HS-5 (cell line): Measurements from ENCODE around the gene MED13.
"Not testable (repeated sequence)": the region's sequence is repeated elsewhere in the genome, so short reads cannot be mapped to it uniquely, and the experiment has no call there.

ENCODE experiments used
- DNase-seq: peaks from one replicate; pipeline ENCODE4 v3.0.0-alpha.2; 2012; ENCODE audit warnings: low read depth

The MED13 gene

DNA sequence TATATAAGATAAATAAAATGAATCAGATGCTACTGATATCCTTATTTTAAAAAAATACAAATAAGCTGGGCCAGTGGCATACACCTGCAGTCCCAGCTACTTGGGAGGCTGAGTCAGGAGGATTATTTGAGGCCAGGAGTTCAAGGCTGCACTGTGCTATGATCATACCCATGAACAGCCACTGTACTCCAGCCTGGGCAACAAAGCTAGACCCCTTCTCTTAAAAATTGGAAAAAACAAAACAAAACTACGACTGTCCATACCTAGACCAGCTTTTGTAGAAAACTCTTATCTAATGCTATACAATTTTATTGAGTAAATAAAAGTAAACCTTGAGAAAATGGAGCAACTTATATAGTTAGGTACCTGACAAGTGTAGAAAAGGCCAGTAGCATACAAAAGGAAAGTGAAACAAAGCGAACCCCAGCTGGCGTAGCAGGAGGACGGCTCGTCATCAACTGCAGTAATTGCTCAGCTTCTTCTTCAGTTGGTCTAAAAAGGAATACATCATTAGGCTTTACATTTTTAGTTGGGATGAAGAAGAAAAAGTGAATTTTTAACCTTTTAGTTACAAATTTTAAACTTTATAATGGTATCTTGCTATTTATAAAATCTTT lies 160.9 kb downstream of the MED13 start:
- no peak for DNase-seq

- DNase-seq: no peak
These were observed 161.8 kb downstream of the MED13 start for GRCh38 chr17:61903251-61903650.

- no peak for DNase-seq
These were observed 167.4 kb downstream of the MED13 start for GRCh38 chr17:61897548-61898180.

DNA sequence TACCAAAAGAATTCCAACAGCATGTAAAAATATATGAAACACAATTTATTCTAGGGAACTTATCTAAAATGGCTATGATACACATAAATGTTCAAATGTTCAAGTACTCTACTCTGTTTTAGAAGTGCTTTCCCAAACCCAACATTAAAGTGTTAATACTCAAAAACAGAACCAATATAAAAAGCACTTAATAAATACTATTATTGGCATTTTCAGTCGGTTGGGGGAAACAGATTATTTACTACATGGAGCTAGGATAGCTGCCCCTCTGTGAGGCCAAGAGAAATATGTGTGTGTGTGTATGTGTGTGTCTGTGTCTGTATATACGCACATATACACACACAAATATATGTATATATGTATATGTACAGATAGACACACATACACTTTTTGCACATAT lies 169.7 kb downstream of the MED13 start:
- DNase-seq: no peak

- DNase-seq: not testable (repeated sequence)
These were observed 170.8 kb downstream of the MED13 start for GRCh38 chr17:61894310-61894709.
